ENCODE measurements around the gene DEXI.

DNA sequence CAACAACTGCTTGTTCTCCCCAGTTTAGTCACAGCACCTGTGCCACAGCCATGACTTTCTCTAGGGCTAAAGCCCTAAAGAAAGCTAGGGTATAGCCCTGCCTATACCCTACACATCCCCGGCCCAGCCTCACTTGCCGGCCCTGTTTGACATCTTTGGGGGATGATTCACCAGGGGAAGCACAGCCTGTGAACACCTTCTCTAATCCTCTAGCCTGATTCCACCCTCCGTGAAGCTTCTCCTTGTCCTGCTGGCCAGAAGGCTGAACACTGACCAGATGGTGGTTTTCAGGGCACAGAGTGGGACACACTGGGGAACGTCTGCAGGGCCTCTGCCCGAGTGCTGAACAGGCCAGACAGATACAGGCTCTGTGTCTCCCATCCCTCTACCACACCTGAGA is 8.1 kb upstream of the DEXI start:
- TF ChIP-seq ZNF274 (IDR thresholded peaks at IDR 0.05; ENCODE audit: borderline replicate concordance, low read depth, low read length): no peak
- TF ChIP-seq JUN (IDR thresholded peaks at IDR 0.05; ENCODE audit: borderline replicate concordance, low read depth, low read length): no peak
- no peak for TF ChIP-seq JUN (CRISPR knock-in tag; IDR thresholded peaks at IDR 0.05; ENCODE audit: borderline replicate concordance)
- no peak for TF ChIP-seq IRF2 (CRISPR knock-in tag; IDR thresholded peaks at IDR 0.05)
- TF ChIP-seq TARDBP (IDR thresholded peaks at IDR 0.05): no peak
- TF ChIP-seq TAF15 (IDR thresholded peaks at IDR 0.05; ENCODE audit: low read depth, low read length): no peak
- TF ChIP-seq, protein P1, sequence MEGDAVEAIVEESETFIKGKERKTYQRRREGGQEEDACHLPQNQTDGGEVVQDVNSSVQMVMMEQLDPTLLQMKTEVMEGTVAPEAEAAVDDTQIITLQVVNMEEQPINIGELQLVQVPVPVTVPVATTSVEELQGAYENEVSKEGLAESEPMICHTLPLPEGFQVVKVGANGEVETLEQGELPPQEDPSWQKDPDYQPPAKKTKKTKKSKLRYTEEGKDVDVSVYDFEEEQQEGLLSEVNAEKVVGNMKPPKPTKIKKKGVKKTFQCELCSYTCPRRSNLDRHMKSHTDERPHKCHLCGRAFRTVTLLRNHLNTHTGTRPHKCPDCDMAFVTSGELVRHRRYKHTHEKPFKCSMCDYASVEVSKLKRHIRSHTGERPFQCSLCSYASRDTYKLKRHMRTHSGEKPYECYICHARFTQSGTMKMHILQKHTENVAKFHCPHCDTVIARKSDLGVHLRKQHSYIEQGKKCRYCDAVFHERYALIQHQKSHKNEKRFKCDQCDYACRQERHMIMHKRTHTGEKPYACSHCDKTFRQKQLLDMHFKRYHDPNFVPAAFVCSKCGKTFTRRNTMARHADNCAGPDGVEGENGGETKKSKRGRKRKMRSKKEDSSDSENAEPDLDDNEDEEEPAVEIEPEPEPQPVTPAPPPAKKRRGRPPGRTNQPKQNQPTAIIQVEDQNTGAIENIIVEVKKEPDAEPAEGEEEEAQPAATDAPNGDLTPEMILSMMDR (IDR thresholded peaks at IDR 0.05 in 2 of 3, conservative IDR thresholded peaks at IDR 0.05 in 1 of 3; ENCODE audit: insufficient read depth in 2 of 3, low read depth in 1 of 3, low read length in 3 of 3): no peak
- TF ChIP-seq, protein P2, sequence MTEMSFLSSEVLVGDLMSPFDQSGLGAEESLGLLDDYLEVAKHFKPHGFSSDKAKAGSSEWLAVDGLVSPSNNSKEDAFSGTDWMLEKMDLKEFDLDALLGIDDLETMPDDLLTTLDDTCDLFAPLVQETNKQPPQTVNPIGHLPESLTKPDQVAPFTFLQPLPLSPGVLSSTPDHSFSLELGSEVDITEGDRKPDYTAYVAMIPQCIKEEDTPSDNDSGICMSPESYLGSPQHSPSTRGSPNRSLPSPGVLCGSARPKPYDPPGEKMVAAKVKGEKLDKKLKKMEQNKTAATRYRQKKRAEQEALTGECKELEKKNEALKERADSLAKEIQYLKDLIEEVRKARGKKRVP (CRISPR knock-in tag; IDR thresholded peaks at IDR 0.05): no peak
- no peak for TF ChIP-seq TEAD4 (IDR thresholded peaks at IDR 0.05; ENCODE audit: low read length)
- no peak for TF ChIP-seq TEAD4 (CRISPR knock-in tag; IDR thresholded peaks at IDR 0.05; ENCODE audit: borderline replicate concordance)
- TF ChIP-seq STAT5A (IDR thresholded peaks at IDR 0.05; ENCODE audit: borderline replicate concordance, low read length): no peak

All from K562 (cell line).